Coronary artery (tissue), 2 donors: ENCODE data around the gene MRPL58.
A peak's percentile ranks its signal among the peaks of the same experiment; 100 is the strongest.

Experiments
- DNase-seq: peaks from one replicate; pipeline ENCODE4 v3.0.0-alpha.2; 2017; ENCODE audit warnings: low spot score
- H3K27ac ChIP-seq, 2 donors: fragments of 200-600 bp; sonication (generic); one replicate each; pipeline ENCODE4 v1.5.1; 2016 to 2019
- H3K4me3 ChIP-seq: fragments of 200-600 bp; sonication (generic); 2 replicates; pipeline ENCODE4 v1.5.1; 2016; ENCODE audit warnings: mild to moderate bottlenecking, moderate library complexity
- CTCF ChIP-seq: fragments of 200-600 bp; sonication (generic); IDR thresholded peaks from one replicate; pipeline ENCODE4 v1.5.1; 2019; ENCODE audit warnings: antibody characterized with exemption

Gene MRPL58

DNA sequence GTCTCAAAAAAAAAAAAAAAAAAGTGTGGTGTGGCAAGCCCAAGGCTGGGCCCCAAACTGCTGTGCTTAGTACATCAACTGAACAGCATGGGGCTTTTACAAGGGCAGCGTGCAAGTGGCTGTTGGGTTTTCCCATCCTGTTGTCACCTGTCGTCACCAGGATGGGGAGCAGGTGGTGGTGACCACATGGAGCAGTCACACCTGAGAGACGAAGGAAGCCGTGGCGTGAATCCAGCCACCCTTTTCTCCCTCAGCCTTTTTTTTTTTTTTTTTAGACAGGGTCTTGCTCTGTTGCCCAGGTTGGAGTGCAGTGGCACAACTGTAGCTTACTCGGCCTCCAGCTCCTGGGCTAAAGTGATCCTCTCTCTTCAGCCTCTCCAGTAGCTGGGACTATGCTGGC is 4.1 kb upstream of the MRPL58 start:
- H3K27ac ChIP-seq = no peak overlapping the region
- no peak for DNase-seq
- TF ChIP-seq CTCF = no peak
- H3K4me3 ChIP-seq = no peak overlapping the region

DNA sequence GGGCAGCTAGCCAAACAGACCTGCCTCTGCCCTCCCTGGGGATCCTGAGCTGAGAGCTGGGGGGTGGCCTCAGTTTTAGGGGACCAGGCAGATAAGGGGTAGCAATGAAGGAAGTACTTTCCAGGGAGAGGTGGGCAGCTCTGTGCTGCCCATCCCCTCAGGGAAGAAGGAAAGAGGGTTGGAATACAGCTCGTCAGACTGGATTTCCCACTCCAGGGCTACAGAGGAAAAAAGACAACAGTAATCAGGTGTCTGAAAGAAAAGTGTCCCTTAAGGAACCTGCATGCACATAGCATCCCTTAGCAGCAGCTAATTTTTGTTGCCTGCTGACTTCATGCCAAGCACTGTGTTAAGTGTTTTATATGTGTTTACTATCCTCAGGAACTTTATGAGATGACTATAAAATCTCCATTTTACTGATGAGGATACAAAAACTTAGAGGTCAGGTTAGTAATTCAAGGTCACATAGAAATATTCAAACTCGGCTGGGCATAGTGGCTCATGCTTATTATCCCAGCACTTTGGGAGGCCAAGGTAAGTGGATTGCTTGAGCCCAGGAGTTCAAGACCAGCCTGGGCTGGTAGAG is 3.2 kb upstream of the MRPL58 start:
- no peak for TF ChIP-seq CTCF
- H3K4me3 ChIP-seq = no peak overlapping the region
- no peak for DNase-seq
- no peak overlapping the region for H3K27ac ChIP-seq

GRCh38 chr17:75010683-75011400 is 1.6 kb upstream of the MRPL58 start:
- Histone ChIP-seq H3K4me3 (no peak overlapping the region), H3K27ac (peak overlapping the region in 1 of 2 donors; percentile 88)
- DNase-seq = no peak
- TF ChIP-seq CTCF = no peak

DNA sequence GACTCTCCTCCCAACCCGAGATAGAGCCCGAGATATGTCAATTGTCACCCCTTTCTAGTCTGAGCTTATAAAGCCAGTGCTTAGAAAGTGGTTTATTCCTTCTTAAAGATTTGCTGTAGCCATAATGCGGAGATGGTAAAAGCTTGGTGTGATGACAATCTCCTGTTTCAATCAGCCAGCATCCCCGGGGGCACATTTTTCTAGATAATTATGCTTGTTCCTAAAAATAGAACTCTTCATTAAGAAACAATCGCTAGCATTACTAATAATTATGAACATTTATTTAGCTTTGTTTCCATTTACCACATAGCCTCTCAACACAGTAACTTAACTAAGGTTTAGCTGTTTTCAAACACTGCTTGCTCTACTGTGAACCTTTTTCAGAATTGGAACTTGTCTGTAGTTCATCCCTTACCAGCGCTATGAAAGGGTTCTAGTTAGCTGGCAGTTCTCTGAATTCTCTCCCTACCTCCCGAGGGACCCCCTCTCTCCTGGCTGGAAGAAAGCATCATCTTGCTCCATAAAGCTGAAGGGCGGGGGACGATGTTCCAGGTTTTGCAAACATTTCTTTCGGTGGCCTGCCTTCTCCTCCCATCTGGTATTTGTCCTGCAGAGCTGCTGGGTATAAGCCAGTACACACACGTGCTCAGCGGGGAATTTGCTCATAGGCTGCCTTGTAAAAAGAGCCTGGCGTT is 922 bp upstream of the MRPL58 start:
- no peak for DNase-seq
- TF ChIP-seq CTCF = no peak
- Histone ChIP-seq H3K27ac (peak overlapping the region; percentile 83 to 88), H3K4me3 (peak overlapping the region; percentile 97)

GRCh38 chr17:75012096-75012345 is 449 bp upstream of the MRPL58 start:
- TF ChIP-seq CTCF = no peak

GRCh38 chr17:75013092-75013559 is 656 bp downstream of the MRPL58 start:
- TF ChIP-seq CTCF = no peak
- DNase-seq = no peak
- Histone ChIP-seq H3K27ac (peak overlapping the region; percentile 83 to 88), H3K4me3 (peak overlapping the region; percentile 97)

More at GRCh38 chr17:75012096-75012345, 449 bp upstream of the MRPL58 start:
- H3K4me3 ChIP-seq = peak overlapping the region; percentile 97
- H3K27ac ChIP-seq = peak overlapping the region; percentile 83 to 88
- no peak for DNase-seq

DNA sequence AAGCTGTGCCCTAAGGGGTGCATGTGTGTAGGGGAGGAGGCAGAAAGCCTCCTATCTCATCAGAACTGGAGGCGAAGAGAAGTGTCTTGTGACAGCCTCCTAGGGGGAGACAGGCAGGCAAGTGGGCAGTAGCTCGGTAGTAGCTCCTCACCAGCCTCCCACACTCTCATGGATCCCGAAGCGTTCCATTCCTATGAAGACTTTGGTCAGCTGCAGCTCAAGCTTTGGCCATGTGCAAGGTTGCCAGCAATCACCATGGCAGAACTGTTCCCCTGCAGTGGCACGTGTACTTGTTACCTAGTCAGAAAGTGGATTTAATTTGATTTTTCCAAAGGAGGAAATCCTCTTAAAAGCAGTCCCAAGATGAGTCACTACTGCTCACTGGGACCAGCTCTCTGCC is 6.7 kb downstream of the MRPL58 start:
- no peak for TF ChIP-seq CTCF
- no peak for DNase-seq
- Histone ChIP-seq H3K4me3 (no peak overlapping the region), H3K27ac (no peak overlapping the region)
